Measurements from ENCODE around the gene HESX1. TPM values are rescaled to one million over a fixed set of nuclear protein-coding genes. Genes with fewer than 3 reads are reported as not detected.

Gene HESX1
- total RNA-seq, 1 experiment from 2014 or later = 1.3 TPM

DNA sequence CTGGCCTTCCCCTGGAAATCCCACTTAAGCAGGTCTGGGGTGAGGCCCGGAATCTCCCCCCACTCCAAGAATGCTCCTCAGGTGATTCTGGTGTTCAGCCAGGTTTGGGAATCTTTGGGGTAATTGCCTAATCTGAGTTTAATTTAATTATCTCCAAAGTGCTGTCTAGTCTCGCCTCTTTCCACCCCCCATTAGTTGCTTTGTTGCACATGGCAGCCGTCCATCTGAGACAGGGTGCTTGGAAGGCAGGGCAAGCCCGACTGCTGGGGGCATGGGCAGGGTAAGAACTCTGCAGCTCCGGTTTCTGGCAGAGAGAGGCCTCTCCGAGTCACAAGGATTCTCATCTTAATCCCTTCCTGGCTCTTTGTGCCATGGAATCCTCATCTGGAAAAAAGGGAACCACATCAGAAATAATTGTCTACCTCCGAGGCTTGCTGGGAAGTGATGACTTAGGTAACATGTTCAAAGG lies 49.6 kb downstream of the HESX1 start:
- H3K4me3 Mint-ChIP-seq (ENCODE audit: unreplicated experiment) = no peak overlapping the region

More for the DNA sequence above, 49.6 kb downstream of the HESX1 start:
- H3K4me1 Mint-ChIP-seq (ENCODE audit: insufficient read depth, unreplicated experiment) = no peaks in the 10 kb centered on the region
- no TSS peak for BruUV-seq (replicated peaks)
- no peak for DNase-seq (ENCODE audit: unreplicated experiment)
- CTCF ChIA-PET = no interaction called here
- no peaks in the 10 kb centered on the region for H3K27me3 Mint-ChIP-seq (ENCODE audit: insufficient read depth, unreplicated experiment)
- TF ChIP-seq, protein P1, sequence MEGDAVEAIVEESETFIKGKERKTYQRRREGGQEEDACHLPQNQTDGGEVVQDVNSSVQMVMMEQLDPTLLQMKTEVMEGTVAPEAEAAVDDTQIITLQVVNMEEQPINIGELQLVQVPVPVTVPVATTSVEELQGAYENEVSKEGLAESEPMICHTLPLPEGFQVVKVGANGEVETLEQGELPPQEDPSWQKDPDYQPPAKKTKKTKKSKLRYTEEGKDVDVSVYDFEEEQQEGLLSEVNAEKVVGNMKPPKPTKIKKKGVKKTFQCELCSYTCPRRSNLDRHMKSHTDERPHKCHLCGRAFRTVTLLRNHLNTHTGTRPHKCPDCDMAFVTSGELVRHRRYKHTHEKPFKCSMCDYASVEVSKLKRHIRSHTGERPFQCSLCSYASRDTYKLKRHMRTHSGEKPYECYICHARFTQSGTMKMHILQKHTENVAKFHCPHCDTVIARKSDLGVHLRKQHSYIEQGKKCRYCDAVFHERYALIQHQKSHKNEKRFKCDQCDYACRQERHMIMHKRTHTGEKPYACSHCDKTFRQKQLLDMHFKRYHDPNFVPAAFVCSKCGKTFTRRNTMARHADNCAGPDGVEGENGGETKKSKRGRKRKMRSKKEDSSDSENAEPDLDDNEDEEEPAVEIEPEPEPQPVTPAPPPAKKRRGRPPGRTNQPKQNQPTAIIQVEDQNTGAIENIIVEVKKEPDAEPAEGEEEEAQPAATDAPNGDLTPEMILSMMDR (IDR thresholded peaks at IDR 0.05; ENCODE audit: unreplicated experiment) = no peak
- no peak overlapping the region for H3K27ac Mint-ChIP-seq (ENCODE audit: low read depth, unreplicated experiment)
- intact Hi-C loops (cut with micrococcal nuclease) = no loop called here
- POLR2A ChIA-PET = interaction anchor here (1.5 kb wide), 1 partner anchor 10 kb away, joined by 4 read pairs; no protein-coding TSS in a partner anchor
- H3K9me3 Mint-ChIP-seq (ENCODE audit: unreplicated experiment) = no peaks in the 10 kb centered on the region
- no peaks in the 10 kb centered on the region for H3K36me3 Mint-ChIP-seq (ENCODE audit: insufficient read depth, unreplicated experiment)

Other genes with a start within 250 kb of the HESX1 start
- gene SPATA12, start 139.3 kb downstream of the HESX1 start, total RNA-seq (2022) = 0.12 TPM in 1 of 2 replicates, not detected in the other
- 0.91 and 1.2 TPM in 2 replicates for gene IL17RD, start 34.6 kb downstream of the HESX1 start, total RNA-seq (2022)
- gene APPL1, start 27.8 kb upstream of the HESX1 start, total RNA-seq (2022) = 26.4 and 35.4 TPM in 2 replicates
- gene ASB14, start 92.7 kb upstream of the HESX1 start, total RNA-seq (2022) = not detected in 2 replicates